ENCODE data around the gene APOA5. TPM values are rescaled to one million over a fixed set of nuclear protein-coding genes. Genes with fewer than 3 reads are reported as not detected.
"Not testable (repeated sequence)": the region's sequence is repeated elsewhere in the genome, so short reads cannot be mapped to it uniquely, and the experiment has no call there.

The APOA5 gene, protein sequence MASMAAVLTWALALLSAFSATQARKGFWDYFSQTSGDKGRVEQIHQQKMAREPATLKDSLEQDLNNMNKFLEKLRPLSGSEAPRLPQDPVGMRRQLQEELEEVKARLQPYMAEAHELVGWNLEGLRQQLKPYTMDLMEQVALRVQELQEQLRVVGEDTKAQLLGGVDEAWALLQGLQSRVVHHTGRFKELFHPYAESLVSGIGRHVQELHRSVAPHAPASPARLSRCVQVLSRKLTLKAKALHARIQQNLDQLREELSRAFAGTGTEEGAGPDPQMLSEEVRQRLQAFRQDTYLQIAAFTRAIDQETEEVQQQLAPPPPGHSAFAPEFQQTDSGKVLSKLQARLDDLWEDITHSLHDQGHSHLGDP
- not detected in 2 replicates for total RNA-seq

DNA sequence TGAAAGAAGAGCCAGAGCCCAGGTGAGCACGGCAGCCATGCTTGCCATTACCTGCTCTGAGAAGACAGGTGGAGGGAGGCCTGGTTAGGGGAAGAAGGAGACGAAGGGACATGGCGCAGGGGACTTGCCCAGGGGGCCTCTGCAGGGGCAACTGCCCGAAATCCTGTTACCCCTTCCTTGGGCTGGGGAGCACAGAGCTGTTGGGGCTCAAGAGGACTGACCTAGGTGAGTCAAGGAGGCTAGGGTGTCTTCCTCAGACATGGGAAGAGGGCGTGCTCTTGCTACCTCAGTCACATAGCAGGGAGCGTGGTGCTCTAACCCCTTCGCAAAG, at the start of gene APOA5:
APOA5 (minus strand) TSS at position 67 of the 331 bp plus-strand sequence; CDS start at position 48, 19 bp downstream.
- no peak for DNase-seq (ENCODE audit: low read depth, low spot score)

DNA sequence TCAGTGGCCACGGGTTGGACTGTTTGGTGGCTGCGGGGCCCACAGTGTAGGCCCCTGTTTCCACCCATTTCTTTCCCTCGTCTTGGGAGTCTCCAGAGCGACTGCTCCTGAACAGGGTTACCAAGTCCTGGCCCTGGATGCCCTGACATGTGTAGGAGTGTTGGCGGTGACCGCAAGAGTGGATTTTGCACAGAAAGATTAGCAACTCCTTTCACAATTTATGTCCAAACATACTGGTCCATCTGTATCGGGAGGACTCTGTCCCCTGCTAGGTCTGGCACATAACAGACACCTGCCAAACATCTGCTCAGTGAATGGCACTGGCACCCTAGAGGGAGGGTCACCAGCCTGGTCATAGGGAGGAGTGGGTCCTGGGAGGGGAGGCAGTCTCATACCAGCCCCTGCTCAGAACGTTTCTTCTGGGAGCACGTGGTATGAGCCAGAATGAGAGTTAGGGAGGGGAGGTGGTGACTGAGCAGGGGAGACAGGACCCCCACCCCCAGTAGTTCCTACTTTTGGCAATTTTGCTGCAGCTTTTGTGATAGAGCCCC, 49.1 kb upstream of the APOA5 start:
- no peak for DNase-seq (ENCODE audit: low read depth, low spot score)

DNA sequence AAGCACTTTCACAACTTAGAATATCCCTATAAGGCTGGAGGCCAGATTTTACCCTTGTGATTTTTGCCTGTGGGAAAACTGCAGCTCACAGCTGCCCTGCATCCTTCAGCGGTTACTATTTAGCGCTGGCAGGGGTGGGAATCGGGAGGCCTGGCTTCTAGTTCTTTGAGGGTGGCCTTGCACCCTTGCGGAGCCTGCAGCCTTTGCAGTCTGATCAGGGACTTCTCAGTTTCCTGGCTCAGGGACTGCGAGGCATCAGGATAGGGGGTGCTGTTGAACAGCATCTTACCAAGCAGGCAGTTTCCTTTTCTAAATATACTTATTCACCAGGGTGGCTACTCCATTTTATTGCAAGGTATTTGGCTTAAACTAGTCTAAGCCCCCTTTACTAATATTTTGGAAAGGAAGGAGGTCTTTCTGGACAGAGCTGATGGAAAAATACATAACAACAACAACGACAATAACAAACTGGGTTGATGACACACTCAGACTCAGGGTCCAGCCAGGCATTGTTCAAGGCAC, 48.6 kb upstream of the APOA5 start:
- DNase-seq (ENCODE audit: low read depth, low spot score), result no peak

DNA sequence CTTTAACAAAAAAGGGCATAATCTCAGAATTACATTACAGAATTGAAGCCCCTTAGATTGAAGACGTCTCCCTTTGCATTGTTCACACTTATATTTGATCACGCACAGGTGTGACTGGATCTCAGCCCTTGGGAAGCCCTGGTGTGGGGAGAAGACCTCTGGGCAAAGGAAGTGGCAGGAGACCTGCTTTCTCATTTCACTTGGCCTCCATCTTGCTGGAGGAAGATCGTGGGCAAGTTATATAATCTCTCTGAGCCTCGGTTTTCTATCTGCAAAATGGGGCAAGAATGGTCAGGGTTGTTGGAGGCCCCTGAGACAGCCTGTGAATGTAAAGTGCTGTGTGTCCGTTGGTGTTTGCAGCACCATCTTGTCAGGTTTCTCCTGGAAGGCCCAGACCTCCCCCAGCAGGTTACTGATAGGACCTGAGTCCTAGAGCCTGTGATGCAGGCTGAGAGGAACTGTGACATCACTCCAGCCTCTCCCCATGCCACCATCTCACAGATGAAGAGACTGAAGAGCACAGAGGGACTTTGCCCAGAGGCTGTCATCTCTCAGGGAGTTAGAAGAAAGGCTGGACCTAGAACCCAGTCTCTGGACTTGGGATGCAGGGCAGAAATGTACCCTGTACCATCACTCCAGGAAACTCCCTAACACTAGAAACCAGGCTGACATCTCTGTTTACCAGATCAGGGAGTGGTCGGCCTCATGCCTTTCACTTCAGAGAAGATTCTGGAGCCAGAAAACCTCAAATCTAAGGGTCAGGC, 46.8 kb upstream of the APOA5 start:
- DNase-seq (ENCODE audit: low read depth, low spot score), result no peak

DNA sequence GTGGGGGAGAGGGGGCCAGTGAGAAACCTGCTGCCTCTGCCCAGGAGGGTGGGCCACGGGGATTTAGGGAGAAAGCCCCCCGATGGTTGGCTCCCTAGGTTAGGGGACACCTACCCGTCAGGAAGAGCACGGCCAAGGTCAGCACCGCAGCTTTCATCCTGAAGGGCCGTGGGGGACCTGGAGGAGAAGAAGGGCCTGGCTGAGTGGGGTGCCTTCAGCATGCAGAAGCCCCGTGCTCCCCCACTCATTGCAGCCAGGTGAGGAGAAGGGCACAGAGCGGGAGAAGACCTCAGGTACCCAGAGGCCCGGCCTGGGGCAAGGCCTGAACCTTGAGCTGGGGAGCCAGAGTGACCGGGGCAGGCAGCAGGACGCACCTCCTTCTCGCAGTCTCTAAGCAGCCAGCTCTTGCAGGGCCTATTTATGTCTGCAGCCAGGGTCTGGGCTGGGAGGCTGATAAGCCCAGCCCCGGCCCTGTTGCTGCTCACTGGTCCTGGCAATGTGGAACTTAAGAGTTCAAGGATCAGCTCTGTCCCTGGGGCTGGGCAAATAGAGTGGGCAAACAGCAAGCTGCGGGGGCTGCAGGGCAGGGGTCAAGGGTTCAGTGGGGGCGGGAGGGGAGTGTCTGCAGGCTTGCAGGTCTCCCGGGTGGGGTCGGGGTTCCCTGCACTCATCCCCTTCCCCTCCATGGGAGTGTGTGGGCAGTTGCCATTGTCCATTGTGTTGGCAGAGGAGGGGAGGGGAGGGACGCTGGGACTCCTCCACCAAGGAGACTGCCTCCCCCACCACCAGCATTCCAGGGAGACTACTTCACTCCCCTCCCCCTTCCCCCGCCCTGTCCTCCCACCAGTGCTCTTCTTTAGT, 45.8 kb upstream of the APOA5 start, which contains the start of gene APOA1:
APOA1 (minus strand) TSS at position 392 of the 861 bp plus-strand sequence; CDS start at position 157, 235 bp downstream.
- DNase-seq (ENCODE audit: low read depth, low spot score), result no peak

DNA sequence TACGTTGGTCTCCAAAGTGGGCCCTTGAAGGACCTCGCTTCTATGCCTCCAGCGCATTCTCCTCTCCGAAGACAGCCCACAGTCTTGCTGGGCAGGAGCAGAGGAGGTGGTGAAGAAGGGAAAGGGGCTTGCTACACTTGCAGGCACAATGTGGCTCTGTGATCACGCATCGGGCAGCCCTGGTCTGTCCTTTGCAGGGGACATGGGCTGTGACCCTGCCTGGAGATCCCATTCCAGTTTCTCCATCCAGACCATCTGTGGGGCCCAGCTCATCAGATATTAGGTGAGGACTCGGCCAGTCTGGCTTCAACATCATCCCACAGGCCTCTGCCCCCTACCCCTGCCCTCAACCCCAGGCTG, 44.9 kb upstream of the APOA5 start:
- no peak for DNase-seq (ENCODE audit: low read depth, low spot score)

DNA sequence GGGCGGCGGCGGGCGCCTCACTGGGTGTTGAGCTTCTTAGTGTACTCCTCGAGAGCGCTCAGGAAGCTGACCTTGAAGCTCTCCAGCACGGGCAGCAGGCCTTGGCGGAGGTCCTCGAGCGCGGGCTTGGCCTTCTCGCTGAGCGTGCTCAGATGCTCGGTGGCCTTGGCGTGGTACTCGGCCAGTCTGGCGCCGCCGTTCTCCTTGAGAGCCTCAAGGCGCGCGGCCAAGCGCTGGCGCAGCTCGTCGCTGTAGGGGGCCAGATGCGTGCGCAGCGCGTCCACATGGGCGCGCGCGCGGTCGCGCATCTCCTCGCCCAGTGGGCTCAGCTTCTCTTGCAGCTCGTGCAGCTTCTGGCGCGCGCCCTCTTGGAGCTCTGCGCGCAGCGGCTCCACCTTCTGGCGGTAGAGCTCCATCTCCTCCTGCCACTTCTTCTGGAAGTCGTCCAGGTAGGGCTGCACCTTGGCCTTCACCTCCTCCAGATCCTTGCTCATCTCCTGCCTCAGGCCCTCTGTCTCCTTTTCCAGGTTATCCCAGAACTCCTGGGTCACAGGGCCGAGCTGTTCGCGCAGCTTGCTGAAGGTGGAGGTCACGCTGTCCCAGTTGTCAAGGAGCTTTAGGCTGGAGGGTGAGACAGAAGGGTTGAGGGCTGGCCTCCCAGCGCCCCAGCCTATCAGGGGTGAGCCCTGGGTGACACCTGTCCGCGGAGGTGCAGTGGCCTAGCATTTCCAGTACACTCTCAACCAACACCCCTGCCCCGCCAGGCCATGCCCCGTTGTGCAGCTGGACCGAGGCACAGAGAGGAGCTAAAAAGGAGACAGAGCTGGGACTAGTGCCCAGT, 44.3 kb upstream of the APOA5 start:
- peak; percentile 78 for DNase-seq (ENCODE audit: low read depth, low spot score)

DNA sequence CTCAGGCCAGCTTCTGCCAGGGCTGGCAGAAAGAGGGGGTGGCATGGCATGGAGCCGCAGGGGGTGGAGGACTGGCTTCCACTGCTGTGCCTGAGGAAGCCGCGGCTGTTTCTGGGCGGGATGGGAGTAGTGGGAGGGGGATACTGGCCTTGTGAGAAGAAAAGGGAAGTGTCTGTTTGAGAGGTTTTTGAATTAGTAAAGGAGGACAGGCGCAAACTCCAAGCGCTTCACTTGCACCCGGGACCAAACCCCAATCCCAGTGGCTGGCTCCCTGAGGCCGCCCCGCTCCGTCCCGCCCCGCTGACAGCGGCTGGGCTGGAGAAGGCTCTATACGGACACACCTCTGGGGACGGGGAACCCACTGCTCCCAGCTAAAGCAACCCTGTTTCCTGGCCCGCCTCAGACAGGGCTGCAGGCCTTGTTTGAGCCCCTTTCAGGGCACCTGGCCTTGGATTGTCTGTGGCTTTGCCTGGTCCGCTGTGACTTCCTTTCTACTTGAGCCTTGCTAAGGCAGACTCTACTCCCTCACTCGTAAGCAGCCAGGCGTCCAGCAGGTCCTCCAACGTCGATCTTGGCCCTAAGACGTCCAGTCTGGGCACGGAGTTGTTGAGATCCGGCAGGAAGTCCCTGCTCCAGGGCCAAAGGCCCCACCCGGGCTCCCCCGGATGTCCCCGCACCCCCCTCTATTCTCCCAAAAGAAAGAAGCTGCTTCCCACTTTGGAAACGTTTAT, 43.5 kb upstream of the APOA5 start:
- no peak for DNase-seq (ENCODE audit: low read depth, low spot score)

DNA sequence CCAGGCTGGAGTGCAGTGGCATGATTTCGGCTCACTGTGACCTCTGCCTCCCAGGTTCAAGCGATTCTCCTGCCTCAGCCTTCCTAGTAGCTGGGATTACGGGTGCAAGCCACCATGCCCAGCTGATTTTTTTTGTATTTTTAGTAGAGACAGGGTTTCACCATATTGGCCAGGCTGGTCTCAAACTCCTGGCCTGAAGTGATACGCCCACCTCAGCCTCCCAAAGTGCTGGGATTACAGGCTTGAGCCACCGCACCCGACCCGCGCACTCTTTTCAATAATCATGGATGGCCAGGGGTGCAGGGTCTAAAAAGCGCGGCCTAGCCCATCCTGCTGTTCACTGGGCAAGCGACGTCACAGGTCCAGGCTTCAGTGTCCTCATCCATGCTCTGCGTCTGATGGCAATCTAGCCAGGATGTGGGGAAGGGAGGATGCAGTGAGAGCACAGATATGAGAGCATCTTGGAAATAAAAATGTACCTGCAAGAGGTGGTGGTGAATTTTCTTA, 42.9 kb upstream of the APOA5 start:
- DNase-seq (ENCODE audit: low read depth, low spot score), result not testable (repeated sequence)

DNA sequence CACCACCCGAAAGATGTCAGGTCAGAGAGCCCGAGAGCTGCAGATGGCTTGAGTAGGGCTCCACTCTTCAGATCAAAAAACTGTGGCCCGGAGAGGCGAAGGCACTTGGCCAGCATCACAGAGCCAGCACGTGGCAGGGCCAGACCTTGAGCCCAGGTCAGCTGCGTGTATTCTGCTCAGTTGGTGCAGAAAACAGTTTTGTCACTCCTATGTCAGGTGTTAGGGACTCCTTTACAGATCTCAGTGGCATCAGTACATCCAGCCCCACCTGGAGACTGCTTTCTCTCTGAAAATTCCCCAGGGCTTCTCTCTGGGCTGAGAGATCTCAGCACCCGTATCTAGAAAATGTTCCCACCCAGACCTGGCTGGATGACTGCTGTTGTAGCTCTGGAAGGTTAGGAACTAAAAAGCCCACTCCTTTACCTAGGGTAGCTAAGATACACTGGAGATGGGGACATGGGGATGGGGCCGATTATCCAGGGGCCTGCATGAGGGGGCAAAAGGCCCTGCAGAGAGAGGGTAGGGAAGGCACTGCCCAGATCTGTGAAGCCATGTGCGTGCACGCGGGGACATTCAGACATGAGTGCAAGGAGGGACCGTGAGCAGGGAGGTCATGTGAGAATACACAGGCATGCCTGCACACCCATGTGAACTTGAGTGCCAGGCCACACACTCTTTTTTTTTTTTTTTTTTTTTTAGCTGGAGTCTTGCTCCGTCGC, 42.3 kb upstream of the APOA5 start:
- no peak for DNase-seq (ENCODE audit: low read depth, low spot score)

DNA sequence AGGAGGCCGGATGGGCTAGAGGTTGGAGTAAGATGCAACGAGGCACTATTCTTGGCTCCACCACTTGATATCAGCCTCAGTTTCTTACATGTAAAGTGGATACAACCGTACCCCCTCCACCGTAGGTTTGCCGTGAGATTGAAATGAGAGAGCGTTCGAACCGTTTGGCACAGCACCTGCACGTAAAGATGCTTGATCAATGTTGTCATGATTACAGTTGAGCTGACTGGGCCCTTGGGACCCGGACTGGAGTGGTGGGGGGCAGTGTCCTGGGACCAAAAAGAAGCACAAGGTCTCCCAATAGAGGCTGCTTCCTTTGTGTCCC, 41.8 kb upstream of the APOA5 start:
- no peak for DNase-seq (ENCODE audit: low read depth, low spot score)

DNA sequence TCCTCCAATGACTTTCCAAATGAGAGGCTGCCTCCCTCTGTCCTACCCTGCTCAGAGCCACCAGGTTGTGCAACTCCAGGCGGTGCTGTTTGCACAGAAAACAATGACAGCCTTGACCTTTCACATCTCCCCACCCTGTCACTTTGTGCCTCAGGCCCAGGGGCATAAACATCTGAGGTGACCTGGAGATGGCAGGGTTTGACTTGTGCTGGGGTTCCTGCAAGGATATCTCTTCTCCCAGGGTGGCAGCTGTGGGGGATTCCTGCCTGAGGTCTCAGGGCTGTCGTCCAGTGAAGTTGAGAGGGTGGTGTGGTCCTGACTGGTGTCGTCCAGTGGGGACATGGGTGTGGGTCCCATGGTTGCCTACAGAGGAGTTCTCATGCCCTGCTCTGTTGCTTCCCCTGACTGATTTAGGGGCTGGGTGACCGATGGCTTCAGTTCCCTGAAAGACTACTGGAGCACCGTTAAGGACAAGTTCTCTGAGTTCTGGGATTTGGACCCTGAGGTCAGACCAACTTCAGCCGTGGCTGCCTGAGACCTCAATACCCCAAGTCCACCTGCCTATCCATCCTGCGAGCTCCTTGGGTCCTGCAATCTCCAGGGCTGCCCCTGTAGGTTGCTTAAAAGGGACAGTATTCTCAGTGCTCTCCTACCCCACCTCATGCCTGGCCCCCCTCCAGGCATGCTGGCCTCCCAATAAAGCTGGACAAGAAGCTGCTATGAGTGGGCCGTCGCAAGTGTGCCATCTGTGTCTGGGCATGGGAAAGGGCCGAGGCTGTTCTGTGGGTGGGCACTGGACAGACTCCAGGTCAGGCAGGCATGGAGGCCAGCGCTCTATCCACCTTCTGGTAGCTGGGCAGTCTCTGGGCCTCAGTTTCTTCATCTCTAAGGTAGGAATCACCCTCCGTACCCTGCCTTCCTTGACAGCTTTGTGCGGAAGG, 40.9 kb upstream of the APOA5 start:
- no peak for DNase-seq (ENCODE audit: low read depth, low spot score)

DNA sequence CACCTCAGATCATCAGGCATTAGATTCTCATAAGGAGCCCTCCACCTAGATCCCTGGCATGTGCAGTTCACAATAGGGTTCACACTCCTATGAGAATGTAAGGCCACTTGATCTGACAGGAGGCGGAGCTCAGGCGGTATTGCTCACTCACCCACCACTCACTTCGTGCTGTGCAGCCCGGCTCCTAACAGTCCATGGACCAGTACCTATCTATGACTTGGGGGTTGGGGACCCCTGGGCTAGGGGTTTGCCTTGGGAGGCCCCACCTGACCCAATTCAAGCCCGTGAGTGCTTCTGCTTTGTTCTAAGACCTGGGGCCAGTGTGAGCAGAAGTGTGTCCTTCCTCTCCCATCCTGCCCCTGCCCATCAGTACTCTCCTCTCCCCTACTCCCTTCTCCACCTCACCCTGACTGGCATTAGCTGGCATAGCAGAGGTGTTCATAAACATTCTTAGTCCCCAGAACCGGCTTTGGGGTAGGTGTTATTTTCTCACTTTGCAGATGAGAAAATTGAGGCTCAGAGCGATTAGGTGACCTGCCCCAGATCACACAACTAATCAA, 40.2 kb upstream of the APOA5 start:
- DNase-seq (ENCODE audit: low read depth, low spot score), result no peak

DNA sequence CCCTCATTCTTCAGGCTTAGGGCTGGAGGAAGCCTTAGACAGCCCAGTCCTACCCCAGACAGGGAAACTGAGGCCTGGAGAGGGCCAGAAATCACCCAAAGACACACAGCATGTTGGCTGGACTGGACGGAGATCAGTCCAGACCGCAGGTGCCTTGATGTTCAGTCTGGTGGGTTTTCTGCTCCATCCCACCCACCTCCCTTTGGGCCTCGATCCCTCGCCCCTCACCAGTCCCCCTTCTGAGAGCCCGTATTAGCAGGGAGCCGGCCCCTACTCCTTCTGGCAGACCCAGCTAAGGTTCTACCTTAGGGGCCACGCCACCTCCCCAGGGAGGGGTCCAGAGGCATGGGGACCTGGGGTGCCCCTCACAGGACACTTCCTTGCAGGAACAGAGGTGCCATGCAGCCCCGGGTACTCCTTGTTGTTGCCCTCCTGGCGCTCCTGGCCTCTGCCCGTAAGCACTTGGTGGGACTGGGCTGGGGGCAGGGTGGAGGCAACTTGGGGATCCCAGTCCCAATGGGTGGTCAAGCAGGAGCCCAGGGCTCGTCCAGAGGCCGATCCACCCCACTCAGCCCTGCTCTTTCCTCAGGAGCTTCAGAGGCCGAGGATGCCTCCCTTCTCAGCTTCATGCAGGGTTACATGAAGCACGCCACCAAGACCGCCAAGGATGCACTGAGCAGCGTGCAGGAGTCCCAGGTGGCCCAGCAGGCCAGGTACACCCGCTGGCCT, 38.7 kb upstream of the APOA5 start:
- no peak for DNase-seq (ENCODE audit: low read depth, low spot score)

DNA sequence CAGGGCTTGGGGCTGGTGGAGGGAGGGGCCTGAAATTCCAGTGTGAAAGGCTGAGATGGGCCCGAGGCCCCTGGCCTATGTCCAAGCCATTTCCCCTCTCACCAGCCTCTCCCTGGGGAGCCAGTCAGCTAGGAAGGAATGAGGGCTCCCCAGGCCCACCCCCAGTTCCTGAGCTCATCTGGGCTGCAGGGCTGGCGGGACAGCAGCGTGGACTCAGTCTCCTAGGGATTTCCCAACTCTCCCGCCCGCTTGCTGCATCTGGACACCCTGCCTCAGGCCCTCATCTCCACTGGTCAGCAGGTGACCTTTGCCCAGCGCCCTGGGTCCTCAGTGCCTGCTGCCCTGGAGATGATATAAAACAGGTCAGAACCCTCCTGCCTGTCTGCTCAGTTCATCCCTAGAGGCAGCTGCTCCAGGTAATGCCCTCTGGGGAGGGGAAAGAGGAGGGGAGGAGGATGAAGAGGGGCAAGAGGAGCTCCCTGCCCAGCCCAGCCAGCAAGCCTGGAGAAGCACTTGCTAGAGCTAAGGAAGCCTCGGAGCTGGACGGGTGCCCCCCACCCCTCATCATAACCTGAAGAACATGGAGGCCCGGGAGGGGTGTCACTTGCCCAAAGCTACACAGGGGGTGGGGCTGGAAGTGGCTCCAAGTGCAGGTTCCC, 38.0 kb upstream of the APOA5 start, which contains the start of gene APOC3:
APOC3 (plus strand) TSS at position 383 of the 659 bp plus-strand sequence. CDS start 676 bp downstream, outside the sequence.
- DNase-seq (ENCODE audit: low read depth, low spot score), result no peak

Measured in pulmonary artery endothelial cell (primary cell).